ENCODE results near the gene ZNHIT6.

The ZNHIT6 gene

GRCh38 chr1:85623061-85623471, 85.2 kb downstream of the ZNHIT6 start:
- no peak for DNase-seq (ENCODE audit: extremely low read depth in 1 of 2, low read depth in 1 of 2)

GRCh38 chr1:85621430-85621829, 86.8 kb downstream of the ZNHIT6 start:
- no peak for DNase-seq (ENCODE audit: extremely low read depth in 1 of 2, low read depth in 1 of 2)

- DNase-seq (ENCODE audit: extremely low read depth in 1 of 2, low read depth in 1 of 2): no peak
Observed at GRCh38 chr1:85617633-85618100, 90.6 kb downstream of the ZNHIT6 start.

GRCh38 chr1:85616736-85617135, 91.5 kb downstream of the ZNHIT6 start:
- no peak for DNase-seq (ENCODE audit: extremely low read depth in 1 of 2, low read depth in 1 of 2)

- DNase-seq (ENCODE audit: extremely low read depth in 1 of 2, low read depth in 1 of 2): no peak
Observed at GRCh38 chr1:85616364-85616705, 91.9 kb downstream of the ZNHIT6 start.

- no peak for DNase-seq (ENCODE audit: extremely low read depth in 1 of 2, low read depth in 1 of 2)
Observed at GRCh38 chr1:85615586-85616363, 92.5 kb downstream of the ZNHIT6 start.

GRCh38 chr1:85612704-85613361, 95.4 kb downstream of the ZNHIT6 start:
- no peak for DNase-seq (ENCODE audit: extremely low read depth in 1 of 2, low read depth in 1 of 2)

- DNase-seq (ENCODE audit: extremely low read depth in 1 of 2, low read depth in 1 of 2): no peak
Observed at GRCh38 chr1:85611856-85612255, 96.4 kb downstream of the ZNHIT6 start.

GRCh38 chr1:85611425-85611824, 96.8 kb downstream of the ZNHIT6 start:
- DNase-seq (ENCODE audit: extremely low read depth in 1 of 2, low read depth in 1 of 2): no peak

- no peak for DNase-seq (ENCODE audit: extremely low read depth in 1 of 2, low read depth in 1 of 2)
Observed at GRCh38 chr1:85609976-85610375, 98.3 kb downstream of the ZNHIT6 start.

- no peak for DNase-seq (ENCODE audit: extremely low read depth in 1 of 2, low read depth in 1 of 2)
Observed at GRCh38 chr1:85608851-85609250, 99.4 kb downstream of the ZNHIT6 start.

GRCh38 chr1:85607921-85608265, 100.3 kb downstream of the ZNHIT6 start:
- no peak for DNase-seq (ENCODE audit: extremely low read depth in 1 of 2, low read depth in 1 of 2)

- DNase-seq (ENCODE audit: extremely low read depth in 1 of 2, low read depth in 1 of 2): no peak
Observed at GRCh38 chr1:85607126-85607920, 100.9 kb downstream of the ZNHIT6 start.

GRCh38 chr1:85606414-85606800, 101.8 kb downstream of the ZNHIT6 start:
- DNase-seq (ENCODE audit: extremely low read depth in 1 of 2, low read depth in 1 of 2): no peak

- no peak for DNase-seq (ENCODE audit: extremely low read depth in 1 of 2, low read depth in 1 of 2)
Observed at GRCh38 chr1:85605484-85606413, 102.5 kb downstream of the ZNHIT6 start.

- no peak for DNase-seq (ENCODE audit: extremely low read depth in 1 of 2, low read depth in 1 of 2)
Observed at GRCh38 chr1:85604298-85604997, 103.8 kb downstream of the ZNHIT6 start.

GRCh38 chr1:85603086-85603880, 105.0 kb downstream of the ZNHIT6 start:
- DNase-seq (ENCODE audit: extremely low read depth in 1 of 2, low read depth in 1 of 2): no peak

GRCh38 chr1:85602571-85602970, 105.7 kb downstream of the ZNHIT6 start:
- DNase-seq (ENCODE audit: extremely low read depth in 1 of 2, low read depth in 1 of 2): no peak

GRCh38 chr1:85601901-85602300, 106.3 kb downstream of the ZNHIT6 start:
- DNase-seq (ENCODE audit: extremely low read depth in 1 of 2, low read depth in 1 of 2): no peak
